H1 (cell line): ENCODE data around the gene PAF1. TPM values are rescaled to one million over a fixed set of nuclear protein-coding genes. Genes with fewer than 3 reads are reported as not detected.

Experiments
- CTCF ChIA-PET: fragments of 300-600 bp; sonication (Branson Sonifier 250); formaldehyde crosslinking; loops from one replicate; lab custom pipeline; 2021; ENCODE audit not compliant: partially characterized antibody; lab: Charles Lee
- POLR2A ChIA-PET: fragments of 300-600 bp; sonication (Branson Sonifier 250); formaldehyde crosslinking; loops from one replicate; lab custom pipeline; 2021; ENCODE audit warnings: inconsistent platforms; ENCODE audit not compliant: partially characterized antibody; lab: Charles Lee
- DNase-seq, 2 experiments: peaks; one replicate each; pipeline versions ENCODE4 v3.0.0 to v3.0.0-alpha.2; 2010 to 2022; ENCODE audit warnings: low spot score in 2 of 2, low read depth in 1 of 2, mixed read lengths in 1 of 2
- FAIRE-seq: peaks from 2 replicates; lab custom pipeline; 2011; peaks lifted over from hg19 to GRCh38; lab: Jason Lieb, UNC
- H2AFZ ChIP-seq: 2 replicates; pipeline ENCODE4 v1.8.1; 2012; ENCODE audit warnings: low read length, inconsistent platforms
- H2AK5ac ChIP-seq: 2 replicates; pipeline ENCODE4 v1.6.1; 2013; ENCODE audit warnings: low read depth, low read length
- H2BK120ac ChIP-seq: replicated peaks from 2 replicates; pipeline ENCODE3; 2013; ENCODE audit warnings: low read depth, low read length, inconsistent platforms
- H2BK12ac ChIP-seq: 2 replicates; pipeline ENCODE4 v1.6.1; 2013; ENCODE audit warnings: low read depth, low read length
- H2BK15ac ChIP-seq: 2 replicates; pipeline ENCODE4 v1.6.1; 2013; ENCODE audit warnings: low read length
- H2BK20ac ChIP-seq: 2 replicates; pipeline ENCODE4 v1.6.1; 2013; ENCODE audit warnings: low read length
- H2BK5ac ChIP-seq: 2 replicates; pipeline ENCODE4 v1.6.1; 2013; ENCODE audit warnings: low read depth, low read length
- H3K14ac ChIP-seq: 2 replicates; pipeline ENCODE4 v1.6.1; 2013; ENCODE audit warnings: inconsistent platforms; ENCODE audit not compliant: insufficient read length
- H3K18ac ChIP-seq: 2 replicates; pipeline ENCODE4 v1.6.1; 2013; ENCODE audit warnings: low read length; ENCODE audit errors: extremely low read depth
- H3K23ac ChIP-seq: 2 replicates; pipeline ENCODE4 v1.6.1; 2013; ENCODE audit warnings: inconsistent platforms; ENCODE audit not compliant: insufficient read length
- H3K23me2 ChIP-seq: 2 replicates; pipeline ENCODE4 v1.6.1; 2013; ENCODE audit warnings: low read depth, low read length
- H3K27ac ChIP-seq: 2 replicates; pipeline ENCODE4 v1.6.1; 2011; ENCODE audit warnings: low read depth, low read length, inconsistent platforms
- H3K27me3 ChIP-seq, 4 experiments: replicated peaks in 1 of 4; 1 replicate in 1 of 4; 2 replicates in 3 of 4; pipeline versions ENCODE4 v1.6.1 to v1.8.1; 2011 to 2013; ENCODE audit warnings: low read length in 3 of 4, mild to moderate bottlenecking in 3 of 4, inconsistent platforms in 2 of 4, mixed read lengths in 2 of 4, moderate library complexity in 1 of 4; ENCODE audit not compliant: control insufficient read depth in 3 of 4, insufficient read depth in 3 of 4; ENCODE audit errors: extremely low read depth in 1 of 4
- H3K36me3 ChIP-seq, 4 experiments: 2 replicates each; pipeline versions ENCODE4 v1.6.1 to v1.8.1; 2011 to 2013; ENCODE audit warnings: mild to moderate bottlenecking in 4 of 4, low read length in 3 of 4, moderate library complexity in 2 of 4, control low read depth in 1 of 4, inconsistent platforms in 1 of 4; ENCODE audit not compliant: insufficient read depth in 4 of 4, control insufficient read depth in 2 of 4
- H3K4ac ChIP-seq: replicated peaks from 2 replicates; pipeline ENCODE3; 2013; ENCODE audit warnings: low read length, low read depth, mixed read lengths, inconsistent platforms; ENCODE audit not compliant: insufficient read length
- H3K4me1 ChIP-seq, 4 experiments: replicated peaks in 1 of 4; 1 replicate in 1 of 4; 2 replicates in 3 of 4; pipeline versions ENCODE4 v1.6.1 to v1.8.1; 2011 to 2013; ENCODE audit warnings: low read length in 3 of 4, inconsistent platforms in 2 of 4, mixed read lengths in 1 of 4; ENCODE audit not compliant: insufficient read depth in 4 of 4, control insufficient read depth in 3 of 4
- H3K4me2 ChIP-seq, 2 experiments: 2 replicates each; pipeline versions ENCODE4 v1.6.1 to v1.8.1; 2011 to 2013; ENCODE audit warnings: low read depth in 2 of 2, low read length in 2 of 2, control low read depth in 1 of 2, inconsistent platforms in 1 of 2, mild to moderate bottlenecking in 1 of 2; ENCODE audit not compliant: insufficient read depth in 1 of 2
- H3K4me3 ChIP-seq, 4 experiments: fragments of 200-600, 300-600 bp in 1 of 4; sonication (generic), shearing (Covaris generic), sonication (Bioruptor Twin) in 1 of 4; 2 replicates each; pipeline versions ENCODE4 v1.5.1 to v1.8.1; 2011 to 2016; ENCODE audit warnings: low read length in 4 of 4, low read depth in 3 of 4, control low read depth in 2 of 4, inconsistent platforms in 2 of 4, mild to moderate bottlenecking in 2 of 4, mixed read lengths in 1 of 4, moderate library complexity in 1 of 4; ENCODE audit not compliant: insufficient read depth in 2 of 4; ENCODE audit errors: extremely low read depth in 1 of 4
- H3K56ac ChIP-seq: replicated peaks from 2 replicates; pipeline ENCODE3; 2013; ENCODE audit warnings: low read depth, mild to moderate bottlenecking, mixed read lengths, low read length, inconsistent platforms; ENCODE audit not compliant: insufficient read length
- H3K79me1 ChIP-seq: 2 replicates; pipeline ENCODE4 v1.6.1; 2013; ENCODE audit warnings: low read depth, low read length, control low read depth
- H3K79me2 ChIP-seq, 2 experiments: 2 replicates each; pipeline versions ENCODE4 v1.6.1 to v1.8.1; 2012 to 2013; ENCODE audit warnings: low read length in 2 of 2, mild to moderate bottlenecking in 2 of 2, inconsistent platforms in 1 of 2; ENCODE audit not compliant: insufficient read depth in 2 of 2, control insufficient read depth in 1 of 2
- H3K9ac ChIP-seq, 4 experiments: replicated peaks in 1 of 4; 1 replicate in 1 of 4; 2 replicates in 3 of 4; pipeline versions ENCODE4 v1.6.1 to v1.8.1; 2011 to 2013; ENCODE audit warnings: low read depth in 3 of 4, low read length in 3 of 4, control low read depth in 2 of 4, mild to moderate bottlenecking in 2 of 4, moderate library complexity in 2 of 4, inconsistent platforms in 1 of 4; ENCODE audit errors: extremely low read depth in 1 of 4
- H3K9me3 ChIP-seq, 2 experiments: 2 replicates each; pipeline versions ENCODE4 v1.6.1 to v1.8.1; 2012 to 2013; ENCODE audit warnings: mild to moderate bottlenecking in 2 of 2, moderate library complexity in 2 of 2, control low read depth in 1 of 2, inconsistent platforms in 1 of 2, low read depth in 1 of 2, low read length in 1 of 2, mixed read lengths in 1 of 2; ENCODE audit not compliant: insufficient read depth in 2 of 2
- H4K20me1 ChIP-seq, 2 experiments: replicated peaks in 1 of 2; 2 replicates each; pipeline versions ENCODE3 to v1.8.1; 2011 to 2013; ENCODE audit warnings: inconsistent platforms in 2 of 2, low read length in 2 of 2, mild to moderate bottlenecking in 1 of 2; ENCODE audit not compliant: insufficient read depth in 2 of 2, control insufficient read depth in 1 of 2
- H4K5ac ChIP-seq: 2 replicates; pipeline ENCODE4 v1.6.1; 2013; ENCODE audit warnings: low read length, low read depth, mixed read lengths, inconsistent platforms; ENCODE audit not compliant: insufficient read length
- H4K8ac ChIP-seq: 2 replicates; pipeline ENCODE4 v1.8.0; 2013; ENCODE audit warnings: mild to moderate bottlenecking, moderate library complexity, low read length, inconsistent platforms; ENCODE audit not compliant: insufficient read depth; ENCODE audit errors: extremely low read depth
- H4K91ac ChIP-seq: replicated peaks from 2 replicates; pipeline ENCODE3; 2013; ENCODE audit warnings: low read length, mixed read lengths, inconsistent platforms; ENCODE audit not compliant: insufficient read length
- CHD1 ChIP-seq: IDR thresholded peaks from 2 replicates; pipeline ENCODE4 v1.6.1; 2012; ENCODE audit warnings: low read depth, low read length, improper control_type of control experiment
- GTF2F1 ChIP-seq: IDR thresholded peaks from 2 replicates; pipeline ENCODE4 v1.6.1; 2012; ENCODE audit warnings: low read depth, low read length, improper control_type of control experiment, borderline replicate concordance
- KDM1A ChIP-seq: fragments of 200-600, 300-600 bp; sonication (generic); IDR thresholded peaks from 2 replicates; pipeline ENCODE4 v1.7.1; 2016; ENCODE audit warnings: mild to moderate bottlenecking, low read length, borderline replicate concordance
- ZNF274 ChIP-seq: IDR thresholded peaks from 2 replicates; pipeline ENCODE4 v1.7.0; 2012; ENCODE audit warnings: low read length, borderline replicate concordance; ENCODE audit errors: extremely low read depth
- WGBS, 2 experiments: shearing (Covaris generic) in 1 of 2; methylation state at CpG; one replicate each; pipeline versions ENCODE4 v1.1.6 to v1.1.7; 2013 to 2015; ENCODE audit warnings: low lambda C conversion rate in 2 of 2, mixed read lengths in 2 of 2, inconsistent platforms in 1 of 2, low coverage in 1 of 2, missing lambda C conversion rate in 1 of 2; ENCODE audit not compliant: insufficient replicate concordance in 2 of 2, insufficient coverage in 1 of 2, insufficient read length in 1 of 2; ENCODE audit errors: extremely low coverage in 1 of 2, missing lambda C conversion rate in 1 of 2; 5-methylcytosine and 5-hydroxymethylcytosine counted together
- polyA plus RNA-seq, 7 experiments: library from polyadenylated mRNA; depleted of rRNA in 3 of 7; stranded (reverse) in 5 of 7; unstranded in 2 of 7; fragments of >200 nt in 5 of 7; fragments of 200-250 nt in 2 of 7; gene quantifications; 1 replicate in 5 of 7; 2 replicates in 1 of 7; 4 replicates in 1 of 7; pipeline versions ENCODE4 v1.2.1 to v1.2.3, GENCODE V29; 2011 to 2013; ENCODE audit warnings: missing spikeins in 2 of 7, mixed read lengths in 2 of 7
- total RNA-seq: library from RNA; stranded (reverse); fragmentation: NEBNext Ultra II Directional; extraction: Animal tissue kit (Norgen Biotek cat#: 25700); gene quantifications from 2 replicates; pipeline ENCODE4 v1.2.1, GENCODE V29; 2021

The PAF1 gene
- total and polyA plus RNA-seq, 2 of the 8 experiments (the other 6 are each of a cell fraction or from before 2014, with no cell fraction given): 31.4 to 58.6 TPM

GRCh38 chr19:39351537-39352064 lies 39.3 kb downstream of the PAF1 start:
- no peak overlapping the region for H3K14ac ChIP-seq
- no peak overlapping the region for H4K91ac ChIP-seq
- H3K79me2 ChIP-seq: peaks cover 0 to 4% of the 10 kb centered on the region in 2 experiments; a peak in 1 of 4 replicates
- no peak overlapping the region for H3K4me3 ChIP-seq
- no peak overlapping the region for H3K56ac ChIP-seq
- no peak overlapping the region for H2BK12ac ChIP-seq
- H2AFZ ChIP-seq: no peak overlapping the region
- H2AK5ac ChIP-seq: no peak overlapping the region
- 89% methylated on average over 4 of the region's 4 CpGs; no CpG with 5 or more reads in 1 of the 2 experiments for WGBS, 2 experiments
- no peak overlapping the region for H3K9ac ChIP-seq
- H3K23me2 ChIP-seq: no peaks in the 10 kb centered on the region
- H3K4ac ChIP-seq: no peak overlapping the region
- no peak for DNase-seq
- H2BK15ac ChIP-seq: no peak overlapping the region
- H3K4me2 ChIP-seq: no peak overlapping the region
- H3K23ac ChIP-seq: no peak overlapping the region
- H3K4me1 ChIP-seq: no peaks in the 10 kb centered on the region
- no peak overlapping the region for H2BK20ac ChIP-seq
- no peak overlapping the region for H2BK5ac ChIP-seq
- H3K27me3 ChIP-seq: no peaks in the 10 kb centered on the region
- no peak overlapping the region for H3K18ac ChIP-seq
- H4K20me1 ChIP-seq: peaks cover 10 to 18% of the 10 kb centered on the region in 2 experiments
- H3K9me3 ChIP-seq: no peaks in the 10 kb centered on the region
- no peak overlapping the region for H3K27ac ChIP-seq
- H4K5ac ChIP-seq: no peak overlapping the region
- no peak overlapping the region for H4K8ac ChIP-seq
- peaks cover 18 to 42% (median 30%) of the 10 kb centered on the region in 4 experiments for H3K36me3 ChIP-seq
- TF ChIP-seq ZNF274 (no peak), GTF2F1 (no peak), CHD1 (no peak), KDM1A (no peak)
- CTCF ChIA-PET: no interaction called here
- H2BK120ac ChIP-seq: no peak overlapping the region
- POLR2A ChIA-PET: no interaction called here
- no peak for FAIRE-seq
- peaks cover 5% of the 10 kb centered on the region; the same call in 1 of the 2 replicates for H3K79me1 ChIP-seq
